Gastroesophageal sphincter (tissue), 3 donors: Measurements from ENCODE around the gene DLG4.

ENCODE experiments used
- EP300 ChIP-seq: sonication (generic); formaldehyde crosslinking; IDR thresholded peaks from one replicate; pipeline ENCODE4 v1.6.1; 2017; ENCODE audit warnings: antibody characterized with exemption, mild to moderate bottlenecking
- POLR2AphosphoS5 ChIP-seq: sonication (generic); formaldehyde crosslinking; IDR thresholded peaks from one replicate; pipeline ENCODE4 v1.6.1; 2017; ENCODE audit warnings: antibody characterized with exemption
- TF ChIP-seq, protein P1 (sequence below), 4 experiments: fragments of 200-600 bp in 2 of 4; fragments of 450-650 bp in 2 of 4; sonication (generic) in 1 of 4; IDR thresholded peaks; one replicate each; pipeline ENCODE4 v1.5.1; 2017 to 2019; ENCODE audit warnings: antibody characterized with exemption in 4 of 4, mild to moderate bottlenecking in 2 of 4, moderate library complexity in 2 of 4

DNA sequence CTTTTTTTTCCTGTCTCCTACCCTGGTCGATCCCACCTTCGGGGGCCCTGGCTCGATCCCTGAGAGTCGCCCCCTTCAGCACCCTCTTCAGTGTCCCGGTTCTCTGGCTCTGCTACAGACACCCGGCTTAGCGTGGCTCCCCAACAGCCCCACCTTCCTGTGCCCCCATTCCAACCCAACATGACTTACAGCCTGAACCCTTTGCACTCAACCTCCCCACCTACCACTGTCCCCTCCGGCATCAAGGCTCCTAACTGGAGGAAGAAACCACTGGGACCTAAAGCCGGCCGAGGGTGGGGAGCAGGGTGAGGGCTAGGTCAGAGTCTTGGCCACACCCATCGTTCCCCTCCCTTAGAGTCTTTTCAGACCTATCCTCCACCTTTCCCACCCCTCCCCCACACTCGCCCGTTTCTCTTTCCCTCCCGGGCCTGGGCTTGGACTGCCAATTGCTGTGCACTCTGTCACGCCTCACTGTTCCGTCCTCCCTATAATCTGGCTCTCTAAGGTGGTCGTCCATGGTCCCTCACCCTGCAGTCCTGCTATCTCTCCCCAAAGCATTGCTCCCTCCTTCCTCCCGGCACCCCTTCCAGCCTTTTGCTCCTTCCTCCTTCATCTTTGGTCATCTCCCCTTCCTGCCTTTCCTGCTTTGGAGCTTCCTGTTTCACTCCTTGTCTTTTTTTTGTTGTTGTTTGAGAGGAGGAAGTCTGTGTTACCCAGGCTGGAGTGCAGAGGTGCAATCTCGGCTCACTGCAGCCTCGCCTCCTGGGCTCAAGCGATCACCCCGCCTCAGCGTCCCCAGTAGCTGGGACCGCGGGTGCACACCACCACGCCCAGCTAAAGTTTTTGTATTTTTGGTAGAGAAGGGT lies 43.5 kb upstream of the DLG4 start:
- TF ChIP-seq POLR2AphosphoS5 (no peak), EP300 (no peak)
- TF ChIP-seq, protein P1, sequence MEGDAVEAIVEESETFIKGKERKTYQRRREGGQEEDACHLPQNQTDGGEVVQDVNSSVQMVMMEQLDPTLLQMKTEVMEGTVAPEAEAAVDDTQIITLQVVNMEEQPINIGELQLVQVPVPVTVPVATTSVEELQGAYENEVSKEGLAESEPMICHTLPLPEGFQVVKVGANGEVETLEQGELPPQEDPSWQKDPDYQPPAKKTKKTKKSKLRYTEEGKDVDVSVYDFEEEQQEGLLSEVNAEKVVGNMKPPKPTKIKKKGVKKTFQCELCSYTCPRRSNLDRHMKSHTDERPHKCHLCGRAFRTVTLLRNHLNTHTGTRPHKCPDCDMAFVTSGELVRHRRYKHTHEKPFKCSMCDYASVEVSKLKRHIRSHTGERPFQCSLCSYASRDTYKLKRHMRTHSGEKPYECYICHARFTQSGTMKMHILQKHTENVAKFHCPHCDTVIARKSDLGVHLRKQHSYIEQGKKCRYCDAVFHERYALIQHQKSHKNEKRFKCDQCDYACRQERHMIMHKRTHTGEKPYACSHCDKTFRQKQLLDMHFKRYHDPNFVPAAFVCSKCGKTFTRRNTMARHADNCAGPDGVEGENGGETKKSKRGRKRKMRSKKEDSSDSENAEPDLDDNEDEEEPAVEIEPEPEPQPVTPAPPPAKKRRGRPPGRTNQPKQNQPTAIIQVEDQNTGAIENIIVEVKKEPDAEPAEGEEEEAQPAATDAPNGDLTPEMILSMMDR (IDR thresholded peaks at IDR 0.05): no peak
